Neutrophil (primary cell): ENCODE results near the gene NXN.
"Not testable (repeated sequence)": the region's sequence is repeated elsewhere in the genome, so short reads cannot be mapped to it uniquely, and the experiment has no call there.

Experiments used
- H3K27ac ChIP-seq: fragments of 200-600 bp; sonication (generic); 2 replicates; pipeline ENCODE4 v1.5.1; 2016; ENCODE audit warnings: mild to moderate bottlenecking, moderate library complexity
- H3K27me3 ChIP-seq: fragments of 200-600 bp; sonication (generic); 2 replicates; pipeline ENCODE4 v1.6.0; 2016; ENCODE audit warnings: mild to moderate bottlenecking
- H3K36me3 ChIP-seq: fragments of 200-600 bp; sonication (generic); 2 replicates; pipeline ENCODE4 v1.5.1; 2017
- H3K4me1 ChIP-seq, 2 experiments: fragments of 200-600 bp in 1 of 2; sonication (generic) in 1 of 2; 1 replicate in 1 of 2; 2 replicates in 1 of 2; pipeline versions ENCODE4 v1.5.1 to v1.6.1; 2013 to 2016; ENCODE audit warnings: low read depth in 1 of 2, low read length in 1 of 2, mild to moderate bottlenecking in 1 of 2, moderate library complexity in 1 of 2; ENCODE audit not compliant: control insufficient read depth in 1 of 2, insufficient read depth in 1 of 2
- H3K4me3 ChIP-seq, 2 experiments: fragments of 200-600 bp in 1 of 2; sonication (generic) in 1 of 2; 1 replicate in 1 of 2; 2 replicates in 1 of 2; pipeline ENCODE4 v1.5.1; 2013 to 2016; ENCODE audit warnings: low read depth in 1 of 2, low read length in 1 of 2, mild to moderate bottlenecking in 1 of 2, moderate library complexity in 1 of 2
- H3K9me3 ChIP-seq: fragments of 200-600 bp; sonication (generic); 2 replicates; pipeline ENCODE4 v1.5.1; 2016
- CTCF ChIP-seq: fragments of 200-600 bp; sonication (generic); IDR thresholded peaks from 2 replicates; pipeline ENCODE4 v1.5.1; 2016; ENCODE audit warnings: antibody characterized with exemption

The NXN gene

DNA sequence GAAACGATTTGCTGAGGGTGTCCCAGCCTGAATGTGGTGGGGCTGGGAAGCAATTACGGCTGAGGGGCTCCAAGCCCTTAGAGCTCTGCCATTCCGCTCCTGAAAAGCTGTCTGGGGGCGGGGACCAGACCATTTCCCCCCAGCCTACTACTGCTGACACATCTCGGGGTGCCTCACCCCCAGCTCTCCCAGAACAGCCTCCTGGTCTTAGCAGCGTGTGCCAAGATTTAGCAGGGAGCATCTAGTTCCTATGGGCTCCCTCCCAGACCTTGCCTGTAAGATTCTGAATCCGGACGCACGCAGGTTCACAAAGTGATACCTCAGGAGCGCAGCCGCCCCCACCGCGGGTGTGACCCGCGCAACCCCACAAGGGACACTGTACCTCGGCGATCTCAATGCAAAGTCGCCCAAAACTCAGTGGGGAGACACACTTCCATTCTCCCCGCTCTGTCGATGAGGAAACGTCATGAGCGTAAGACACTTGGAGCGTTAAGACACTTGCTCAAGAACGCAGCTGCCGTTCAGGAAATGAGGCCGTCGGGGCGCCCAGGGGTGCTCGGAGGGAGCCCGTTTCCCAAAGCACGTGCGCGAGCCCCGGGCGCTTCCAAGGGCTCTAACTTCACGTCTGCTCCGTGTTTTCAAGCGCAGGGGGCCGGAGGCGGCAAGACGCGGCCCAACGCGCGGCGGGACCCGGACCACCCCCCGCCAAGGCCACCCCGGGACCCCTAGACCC lies 228.1 kb downstream of the NXN start:
- Histone ChIP-seq H3K9me3 (no peaks in the 10 kb centered on the region), H3K27ac (peak overlapping the region; percentile 82), H3K4me1 (peaks cover 19 to 21% of the 10 kb centered on the region in 2 experiments), H3K4me3 (peak overlapping the region; percentile 77 to 94), H3K27me3 (no peaks in the 10 kb centered on the region), H3K36me3 (peaks cover 16% of the 10 kb centered on the region)
- TF ChIP-seq CTCF, result no peak

GRCh38 chr17:750431-751037 lies 229.0 kb downstream of the NXN start:
- peaks cover 19 to 21% of the 10 kb centered on the region in 2 experiments for H3K4me1 ChIP-seq
- H3K36me3 ChIP-seq, result peaks cover 25% of the 10 kb centered on the region
- no peaks in the 10 kb centered on the region for H3K9me3 ChIP-seq
- H3K4me3 ChIP-seq, result peak overlapping the region in 1 of 2 experiments; percentile 77
- no peak for TF ChIP-seq CTCF
- no peaks in the 10 kb centered on the region for H3K27me3 ChIP-seq
- no peak overlapping the region for H3K27ac ChIP-seq

DNA sequence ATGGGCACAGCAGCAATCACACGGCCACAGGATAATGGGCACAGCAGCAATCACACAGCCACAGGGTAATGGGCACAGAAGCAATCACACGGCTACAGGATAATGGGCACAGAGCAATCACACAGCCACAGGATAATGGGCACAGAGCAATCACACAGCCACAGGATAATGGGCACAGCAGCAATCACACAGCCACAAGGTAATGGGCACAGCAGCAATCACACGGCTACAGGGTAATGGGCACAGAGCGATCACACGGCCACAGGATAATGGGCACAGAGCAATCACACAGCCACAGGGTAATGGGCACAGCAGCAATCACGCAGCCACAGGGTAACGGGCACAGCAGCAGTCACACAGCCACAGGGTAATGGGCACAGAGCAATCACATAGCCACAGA lies 230.2 kb downstream of the NXN start:
- peaks cover 33% of the 10 kb centered on the region for H3K36me3 ChIP-seq
- H3K27me3 ChIP-seq, H3K4me3 ChIP-seq: not testable (repeated sequence)

More for the DNA sequence above, 230.2 kb downstream of the NXN start:
- not testable (repeated sequence) for H3K9me3 ChIP-seq, H3K27ac ChIP-seq
- H3K4me1 ChIP-seq, result peaks cover 19 to 21% of the 10 kb centered on the region in 2 experiments
